ENCODE measurements around the gene FGD3. TPM values are rescaled to one million over a fixed set of nuclear protein-coding genes. Genes with fewer than 3 reads are reported as not detected.

Gene FGD3
- total and polyA plus RNA-seq, 2 of the 8 experiments (the other 6 are each of a cell fraction or from before 2014, with no cell fraction given): 1.4 to 1.9 TPM

DNA sequence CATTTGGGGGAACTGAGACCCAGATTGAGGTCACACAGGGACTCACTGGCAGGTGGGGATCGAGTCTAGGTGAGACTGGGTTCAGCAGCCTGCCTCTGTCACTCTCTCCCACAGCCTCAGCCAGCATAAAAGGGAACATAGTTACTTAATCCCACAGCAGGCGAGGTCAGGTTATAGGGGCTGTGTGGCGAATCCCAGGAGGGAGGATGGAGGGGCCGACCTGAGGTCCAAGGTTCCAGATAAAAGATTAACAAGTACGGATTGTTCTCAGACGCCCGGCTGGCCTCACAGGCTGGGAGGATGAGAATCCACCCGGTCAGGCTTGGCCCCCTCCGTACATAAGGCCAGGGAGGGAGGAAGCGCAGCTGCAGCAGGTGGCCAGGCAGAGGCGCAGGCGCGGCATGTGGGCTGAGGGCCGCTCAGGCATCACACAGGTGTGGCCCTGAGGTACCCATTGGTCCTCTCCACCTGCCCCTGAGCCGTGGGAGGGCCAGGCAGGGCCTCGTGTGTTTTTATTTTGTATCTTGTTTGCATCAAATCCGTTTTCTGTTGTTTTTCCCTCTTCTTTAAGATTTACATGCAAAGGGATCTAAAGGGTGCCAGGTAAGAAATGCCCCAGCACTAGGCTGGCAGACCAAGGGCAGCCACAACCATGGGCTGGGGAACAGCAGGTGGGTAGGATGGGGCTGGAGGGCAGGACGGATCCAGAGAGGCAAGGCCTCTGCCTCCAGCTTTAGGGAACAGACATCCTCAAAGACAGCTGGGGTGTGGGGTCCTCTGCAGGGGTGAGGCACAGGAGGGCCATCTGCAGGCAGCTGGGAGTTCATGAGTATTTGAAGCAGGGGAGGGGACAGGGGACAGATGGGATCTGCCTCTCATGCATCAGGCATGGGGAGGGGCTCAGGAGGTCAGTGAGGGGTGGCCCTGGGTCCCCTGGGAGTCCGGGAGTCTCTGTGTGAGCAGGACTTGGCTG, 114.8 kb downstream of the FGD3 start:
- Histone ChIP-seq H2BK20ac (ENCODE audit: low read length) (0 out of 2 replicates have a peak overlapping the region, but pooled peaks have one; percentile 21), H2BK120ac (replicated peaks; ENCODE audit: low read depth, low read length) (no peak overlapping the region), H2BK12ac (ENCODE audit: low read depth, low read length) (0 out of 2 replicates have a peak overlapping the region, but pooled peaks have one; percentile 29), H3K4ac (replicated peaks; ENCODE audit: insufficient read length, low read depth, low read length) (no peak overlapping the region), H3K14ac (ENCODE audit: insufficient read length) (no peak overlapping the region), H3K18ac (ENCODE audit: extremely low read depth, low read length) (peak overlapping the region; percentile 87), H2AFZ (ENCODE audit: low read length) (no peak overlapping the region), H3K79me2 (ENCODE audit: control insufficient read depth in 1 of 2, insufficient read depth in 2 of 2, low read length in 2 of 2) (no peaks in the 10 kb centered on the region), H3K4me1 (replicated peaks in 1 of 4; ENCODE audit: control insufficient read depth in 3 of 4, insufficient read depth in 4 of 4, low read length in 3 of 4) (peaks cover 0 to 30% (median 18%) of the 10 kb centered on the region in 4 experiments; a peak in 6 of 7 replicates), H4K8ac (ENCODE audit: extremely low read depth, insufficient read depth, low read length) (peak overlapping the region; percentile 38; the same call in 1 of the 2 replicates), H3K36me3 (ENCODE audit: control insufficient read depth in 2 of 4, insufficient read depth in 4 of 4, low read length in 3 of 4) (no peaks in the 10 kb centered on the region), H3K56ac (replicated peaks; ENCODE audit: insufficient read length, low read depth, low read length) (no peak overlapping the region), H3K4me2 (ENCODE audit: insufficient read depth in 1 of 2, low read depth in 2 of 2, low read length in 2 of 2) (no peak overlapping the region), H3K27me3 (replicated peaks in 1 of 4; ENCODE audit: control insufficient read depth in 3 of 4, extremely low read depth in 1 of 4, insufficient read depth in 3 of 4, low read length in 3 of 4) (peaks cover 0 to 16% (median 7%) of the 10 kb centered on the region in 4 experiments; a peak in 5 of 7 replicates), H3K23me2 (ENCODE audit: low read depth, low read length) (peaks cover 3% of the 10 kb centered on the region; the same call in 1 of the 2 replicates), H4K91ac (replicated peaks; ENCODE audit: insufficient read length, low read length) (no peak overlapping the region), H3K23ac (ENCODE audit: insufficient read length) (no peak overlapping the region), H3K4me3 (ENCODE audit: extremely low read depth in 1 of 4, insufficient read depth in 2 of 4, low read depth in 3 of 4, low read length in 4 of 4) (no peak overlapping the region), H4K5ac (ENCODE audit: insufficient read length, low read depth, low read length) (no peak overlapping the region), H3K79me1 (ENCODE audit: low read depth, low read length) (peaks cover 2% of the 10 kb centered on the region; the same call in 1 of the 2 replicates), H3K9me3 (ENCODE audit: insufficient read depth in 2 of 2, low read depth in 1 of 2, low read length in 1 of 2) (no peaks in the 10 kb centered on the region), H2BK5ac (ENCODE audit: low read depth, low read length) (no peak overlapping the region), H3K9ac (replicated peaks in 1 of 4; ENCODE audit: extremely low read depth in 1 of 4, low read depth in 3 of 4, low read length in 3 of 4) (no peak overlapping the region), H3K27ac (ENCODE audit: low read depth, low read length) (no peak overlapping the region), H2AK5ac (ENCODE audit: low read depth, low read length) (peak overlapping the region; percentile 92), H4K20me1 (replicated peaks in 1 of 2; ENCODE audit: control insufficient read depth in 1 of 2, insufficient read depth in 2 of 2, low read length in 2 of 2) (no peaks in the 10 kb centered on the region), H2BK15ac (ENCODE audit: low read length) (no peak overlapping the region)
- no peak for FAIRE-seq
- ChIA-PET CTCF (ENCODE audit: partially characterized antibody) (interaction anchor here (0.8 to 1.7 kb wide), 3 partner anchors 10 to 92 kb away, joined by 3 to 6 read pairs (median 6); no protein-coding TSS in a partner anchor), POLR2A (ENCODE audit: partially characterized antibody) (no interaction called here)
- DNase-seq (ENCODE audit: low read depth in 1 of 2, low spot score in 2 of 2): peak in 1 of 2 experiments; percentile 59
- WGBS, 2 experiments (ENCODE audit: extremely low coverage in 1 of 2, insufficient coverage in 1 of 2, insufficient read length in 1 of 2, insufficient replicate concordance in 2 of 2, low coverage in 1 of 2, low lambda C conversion rate in 2 of 2, missing lambda C conversion rate in 1 of 2): 70% methylated on average over 19 of the region's 19 CpGs; no CpG with 5 or more reads in 1 of the 2 experiments
- 0 out of 2 replicates have a peak, but pooled peaks have one; percentile 17 for TF ChIP-seq TCF12 (IDR thresholded peaks at IDR 0.05; ENCODE audit: low read depth, low read length)
- TF ChIP-seq, protein P1, sequence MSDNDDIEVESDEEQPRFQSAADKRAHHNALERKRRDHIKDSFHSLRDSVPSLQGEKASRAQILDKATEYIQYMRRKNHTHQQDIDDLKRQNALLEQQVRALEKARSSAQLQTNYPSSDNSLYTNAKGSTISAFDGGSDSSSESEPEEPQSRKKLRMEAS (IDR thresholded peaks at IDR 0.05): peak; percentile 74
- no peak for TF ChIP-seq TEAD4 (IDR thresholded peaks at IDR 0.05; ENCODE audit: low read depth, low read length)
- TF ChIP-seq POLR2AphosphoS5 (IDR thresholded peaks at IDR 0.05; ENCODE audit: low read depth, low read length): no peak
- TF ChIP-seq RAD21 (IDR thresholded peaks at IDR 0.05 in 1 of 2, conservative IDR thresholded peaks at IDR 0.05 in 1 of 2; ENCODE audit: low read depth in 2 of 2, low read length in 2 of 2): peak; percentile 46 to 58
- TF ChIP-seq, protein P2, sequence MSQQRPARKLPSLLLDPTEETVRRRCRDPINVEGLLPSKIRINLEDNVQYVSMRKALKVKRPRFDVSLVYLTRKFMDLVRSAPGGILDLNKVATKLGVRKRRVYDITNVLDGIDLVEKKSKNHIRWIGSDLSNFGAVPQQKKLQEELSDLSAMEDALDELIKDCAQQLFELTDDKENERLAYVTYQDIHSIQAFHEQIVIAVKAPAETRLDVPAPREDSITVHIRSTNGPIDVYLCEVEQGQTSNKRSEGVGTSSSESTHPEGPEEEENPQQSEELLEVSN (IDR thresholded peaks at IDR 0.05): 0 out of 2 replicates have a peak, but pooled peaks have one; percentile 18
- no peak for TF ChIP-seq GABPA (IDR thresholded peaks at IDR 0.05; ENCODE audit: borderline replicate concordance, insufficient read depth, low read length)

Data from H1 (cell line).